Vagina (tissue), 2 donors: ENCODE results near the gene BCAS3. TPM values are rescaled to one million over a fixed set of nuclear protein-coding genes. Genes with fewer than 3 reads are reported as not detected.
"Not testable (repeated sequence)": the region's sequence is repeated elsewhere in the genome, so short reads cannot be mapped to it uniquely, and the experiment has no call there.

ENCODE experiments used
- DNase-seq, 2 donors: peaks; one replicate each; pipeline ENCODE4 v3.0.0-alpha.2; 2017; ENCODE audit errors: extremely low spot score in 2 of 2
- H3K27ac ChIP-seq: fragments of 200-600 bp; sonication (generic); one replicate; pipeline ENCODE4 v1.5.1; 2019
- H3K27me3 ChIP-seq: fragments of 200-600 bp; sonication (generic); one replicate; pipeline ENCODE4 v1.5.1; 2019
- H3K36me3 ChIP-seq, 2 donors: fragments of 200-600 bp; sonication (generic); one replicate each; pipeline ENCODE4 v1.5.1; 2017 to 2019
- H3K4me1 ChIP-seq: fragments of 200-600 bp; sonication (generic); one replicate; pipeline ENCODE4 v1.5.1; 2019
- H3K4me3 ChIP-seq, 2 donors: fragments of 200-600 bp; sonication (generic); 1 replicate in 1 of 2; 2 replicates in 1 of 2; pipeline ENCODE4 v1.5.1; 2016 to 2019
- H3K9me3 ChIP-seq: fragments of 200-600 bp; sonication (generic); one replicate; pipeline ENCODE4 v1.5.1; 2019
- CTCF ChIP-seq, 3 experiments: fragments of 450-650 bp in 2 of 3; fragments of 200-600 bp in 1 of 3; sonication (generic) in 1 of 3; IDR thresholded peaks; one replicate each; pipeline ENCODE4 v1.5.1; 2017 to 2019; ENCODE audit warnings: antibody characterized with exemption in 3 of 3, mild to moderate bottlenecking in 2 of 3, moderate library complexity in 2 of 3
- POLR2A ChIP-seq, 2 donors: fragments of 450-650 bp; IDR thresholded peaks; one replicate each; pipeline ENCODE4 v1.6.1; 2017; ENCODE audit warnings: antibody characterized with exemption in 2 of 2, mild to moderate bottlenecking in 2 of 2, moderate library complexity in 2 of 2
- POLR2AphosphoS5 ChIP-seq, 2 donors: sonication (generic); formaldehyde crosslinking; IDR thresholded peaks; one replicate each; pipeline ENCODE4 v1.9.0; 2017; ENCODE audit warnings: antibody characterized with exemption in 2 of 2, mild to moderate bottlenecking in 2 of 2, low read depth in 1 of 2; ENCODE audit not compliant: insufficient read depth in 1 of 2
- intact Hi-C: fragments of 100-400 bp; cut with DNase I; formaldehyde crosslinking; loops from one replicate; pipeline ENCODE4 v1.15.1; 2023
- total RNA-seq: library from RNA; depleted of rRNA; stranded (reverse); fragments of >200 nt; gene quantifications from one replicate; pipeline ENCODE4 v1.2.3, GENCODE V29; 2016

The BCAS3 gene
- total RNA-seq, 1 donor from 2014 or later = 33.1 TPM

- no peaks in the 10 kb centered on the region for H3K4me1 ChIP-seq
- DNase-seq = no peak
- intact Hi-C loops = no loop called here
Measured at GRCh38 chr17:60750640-60751039, 73.0 kb downstream of the BCAS3 start.

GRCh38 chr17:60751884-60752283, 74.2 kb downstream of the BCAS3 start:
- Histone ChIP-seq H3K4me3 (no peak overlapping the region), H3K27ac (no peak overlapping the region), H3K9me3 (no peaks in the 10 kb centered on the region), H3K27me3 (no peaks in the 10 kb centered on the region), H3K36me3 (no peaks in the 10 kb centered on the region), H3K4me1 (no peaks in the 10 kb centered on the region)
- intact Hi-C loops = no loop called here
- no peak for TF ChIP-seq POLR2AphosphoS5 (IDR thresholded peaks at IDR 0.05; ENCODE audit: insufficient read depth in 1 of 2, low read depth in 1 of 2)
- TF ChIP-seq POLR2A (IDR thresholded peaks at IDR 0.05) = no peak
- TF ChIP-seq CTCF (IDR thresholded peaks at IDR 0.05) = no peak
- DNase-seq = no peak

More at GRCh38 chr17:60750640-60751039, 73.0 kb downstream of the BCAS3 start:
- TF ChIP-seq POLR2AphosphoS5 (IDR thresholded peaks at IDR 0.05; ENCODE audit: insufficient read depth in 1 of 2, low read depth in 1 of 2) (no peak), CTCF (IDR thresholded peaks at IDR 0.05) (no peak), POLR2A (IDR thresholded peaks at IDR 0.05) (no peak)
- no peak overlapping the region for H3K27ac ChIP-seq
- no peaks in the 10 kb centered on the region for H3K27me3 ChIP-seq
- H3K9me3 ChIP-seq = no peaks in the 10 kb centered on the region
- no peaks in the 10 kb centered on the region for H3K36me3 ChIP-seq
- no peak overlapping the region for H3K4me3 ChIP-seq

- H3K27ac ChIP-seq = no peak overlapping the region
- no peaks in the 10 kb centered on the region for H3K4me1 ChIP-seq
- H3K27me3 ChIP-seq = no peaks in the 10 kb centered on the region
- no peaks in the 10 kb centered on the region for H3K36me3 ChIP-seq
- H3K4me3 ChIP-seq = no peak overlapping the region
- TF ChIP-seq POLR2A (IDR thresholded peaks at IDR 0.05) = no peak
- no peak for TF ChIP-seq CTCF (IDR thresholded peaks at IDR 0.05)
- intact Hi-C loops = no loop called here
- H3K9me3 ChIP-seq = no peaks in the 10 kb centered on the region
- DNase-seq = no peak
Measured at GRCh38 chr17:60752873-60753577, 75.4 kb downstream of the BCAS3 start.

GRCh38 chr17:60754057-60754604, 76.5 kb downstream of the BCAS3 start:
- Histone ChIP-seq H3K36me3 (no peaks in the 10 kb centered on the region), H3K27me3 (no peaks in the 10 kb centered on the region), H3K4me1 (no peaks in the 10 kb centered on the region), H3K4me3 (no peak overlapping the region), H3K9me3 (no peaks in the 10 kb centered on the region), H3K27ac (no peak overlapping the region)
- no peak for DNase-seq
- intact Hi-C loops = no loop called here
- no peak for TF ChIP-seq POLR2AphosphoS5 (IDR thresholded peaks at IDR 0.05; ENCODE audit: insufficient read depth in 1 of 2, low read depth in 1 of 2)
- no peak for TF ChIP-seq CTCF (IDR thresholded peaks at IDR 0.05)
- no peak for TF ChIP-seq POLR2A (IDR thresholded peaks at IDR 0.05)

- H3K4me1 ChIP-seq, DNase-seq, H3K36me3 ChIP-seq, intact Hi-C loops, H3K27ac ChIP-seq, H3K4me3 ChIP-seq, H3K27me3 ChIP-seq: not testable (repeated sequence)
- H3K9me3 ChIP-seq = peaks cover 12% of the 10 kb centered on the region
Measured at GRCh38 chr17:60756798-60757197, 79.1 kb downstream of the BCAS3 start.
